Vein endothelial cell (primary cell): Measurements from ENCODE around the gene SLC35E1. TPM values are rescaled to one million over a fixed set of nuclear protein-coding genes. Genes with fewer than 3 reads are reported as not detected.

Experiments used
- small RNA-seq: library from RNA; depleted of rRNA; stranded (forward); fragments of <200 nt; gene quantifications from one replicate; pipeline ENCODE3, GENCODE V24; 2012
- total RNA-seq: library from RNA; depleted of rRNA; stranded (reverse); fragments of >200 nt; gene quantifications from 2 replicates; pipeline ENCODE4 v1.2.3, GENCODE V29; 2012

The SLC35E1 gene
- 32.3 and 41.2 TPM in 2 replicates for total RNA-seq

GRCh38 chr19:16572332-16573211, at the start of gene SLC35E1:
SLC35E1 (minus strand) TSS chr19:16572415; CDS start chr19:16572364, 51 bp downstream.

GRCh38 chr19:16542045-16542909, 29.9 kb downstream of the SLC35E1 start, which contains the start of gene CHERP:
CHERP (minus strand) TSS chr19:16542437; CDS start chr19:16542378, 59 bp downstream.

Small RNA genes lying within 50 kb of the gene (small RNA-seq; reads per million reads assigned to genes)
- not detected for gene RN7SL146P

Other genes with a start within 250 kb of the SLC35E1 start
- 4.2 and 9.5 TPM in 2 replicates for gene KLF2, start 247.6 kb downstream of the SLC35E1 start, total RNA-seq
- gene EPS15L1, start 100.4 kb downstream of the SLC35E1 start, total RNA-seq, result 15.0 and 16.5 TPM in 2 replicates
- not detected in 2 replicates for gene CALR3, start 76.2 kb downstream of the SLC35E1 start, total RNA-seq
- gene C19orf44, start 76.0 kb downstream of the SLC35E1 start, total RNA-seq, result 3.8 and 4.9 TPM in 2 replicates
- gene CHERP, start 30.0 kb downstream of the SLC35E1 start, total RNA-seq, result 9.5 and 12.4 TPM in 2 replicates
- gene MED26, start 55.8 kb upstream of the SLC35E1 start, total RNA-seq, result 9.1 and 12.4 TPM in 2 replicates
- 54.3 and 55.5 TPM in 2 replicates for gene SMIM7, start 87.7 kb upstream of the SLC35E1 start, total RNA-seq
- 1.7 and 3.6 TPM in 2 replicates for gene TMEM38A, start 88.7 kb upstream of the SLC35E1 start, total RNA-seq
- not detected in 2 replicates for gene NWD1, start 147.4 kb upstream of the SLC35E1 start, total RNA-seq